Stimulated activated CD8-positive, alpha-beta memory T cell treated with anti-CD3 and anti-CD28 coated beads, Interleukin-12 subunit alpha, Interleukin-12 subunit beta, amount 100 ng/mL, for 24 hours (primary cell): ENCODE data around the gene SLTM.
"Not testable (repeated sequence)": the region's sequence is repeated elsewhere in the genome, so short reads cannot be mapped to it uniquely, and the experiment has no call there.

Experiments
- DNase-seq: peaks from one replicate; pipeline ENCODE4 v3.0.0-alpha.2; 2020; ENCODE audit errors: extremely low read depth

SLTM gene

GRCh38 chr15:58926823-58927222 is 6.7 kb downstream of the SLTM start:
- no peak for DNase-seq

GRCh38 chr15:58924327-58924726 is 9.2 kb downstream of the SLTM start:
- no peak for DNase-seq

- DNase-seq = no peak
Observed at GRCh38 chr15:58923696-58924300, 9.7 kb downstream of the SLTM start.

- DNase-seq = no peak
Observed at GRCh38 chr15:58923284-58923683, 10.2 kb downstream of the SLTM start.

- DNase-seq = no peak
Observed at GRCh38 chr15:58921267-58921790, 12.2 kb downstream of the SLTM start.

GRCh38 chr15:58920447-58920846 is 13.0 kb downstream of the SLTM start:
- DNase-seq = not testable (repeated sequence)

GRCh38 chr15:58919232-58919631 is 14.2 kb downstream of the SLTM start:
- no peak for DNase-seq

- DNase-seq = no peak
Observed at GRCh38 chr15:58918239-58918638, 15.2 kb downstream of the SLTM start.

GRCh38 chr15:58917613-58918129 is 15.8 kb downstream of the SLTM start:
- DNase-seq = not testable (repeated sequence)

GRCh38 chr15:58916962-58917361 is 16.5 kb downstream of the SLTM start:
- no peak for DNase-seq

GRCh38 chr15:58910456-58910855 is 23.0 kb downstream of the SLTM start:
- DNase-seq = no peak

GRCh38 chr15:58909616-58910015 is 23.9 kb downstream of the SLTM start:
- no peak for DNase-seq

GRCh38 chr15:58908550-58909309 is 24.7 kb downstream of the SLTM start:
- DNase-seq = no peak

- no peak for DNase-seq
Observed at GRCh38 chr15:58900631-58901030, 32.8 kb downstream of the SLTM start.

- DNase-seq = no peak
Observed at GRCh38 chr15:58898150-58898680, 35.3 kb downstream of the SLTM start.

GRCh38 chr15:58889363-58889762 is 44.1 kb downstream of the SLTM start:
- DNase-seq = no peak

GRCh38 chr15:58886921-58887320 is 46.6 kb downstream of the SLTM start:
- no peak for DNase-seq

GRCh38 chr15:58883926-58884325 is 49.6 kb downstream of the SLTM start:
- DNase-seq = not testable (repeated sequence)

GRCh38 chr15:58882243-58882642 is 51.2 kb downstream of the SLTM start:
- no peak for DNase-seq

- DNase-seq = no peak
Observed at GRCh38 chr15:58880320-58880719, 53.2 kb downstream of the SLTM start.

GRCh38 chr15:58877999-58878825 is 55.3 kb downstream of the SLTM start:
- DNase-seq = no peak
